Astrocyte of the hippocampus (primary cell): ENCODE data around the gene EPB41L4A.

ENCODE experiments used
- DNase-seq: peaks from one replicate; pipeline ENCODE4 v3.0.0; 2011; ENCODE audit warnings: low read depth, low spot score

The EPB41L4A gene

DNA sequence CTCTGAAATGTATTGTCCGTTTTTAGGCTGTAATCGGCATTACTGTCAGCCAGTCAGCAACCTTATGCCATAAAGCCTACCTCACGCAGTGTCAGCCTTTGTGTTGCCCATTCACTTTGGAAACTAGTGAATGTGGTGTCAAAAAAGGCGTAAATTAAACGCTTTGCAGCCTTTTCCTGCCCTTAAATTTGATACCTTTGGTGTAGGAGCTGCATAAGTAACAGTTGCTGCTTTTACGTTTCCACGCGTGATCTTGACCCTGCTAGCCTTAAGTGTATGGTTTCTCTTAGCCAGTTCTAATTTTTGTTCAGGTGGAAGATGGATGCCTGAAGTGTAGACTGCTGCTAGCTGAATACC, 257.7 kb downstream of the EPB41L4A start:
- DNase-seq, result no peak

- peak; percentile 96 for DNase-seq
Measured at GRCh38 chr5:112160652-112161391, 258.3 kb downstream of the EPB41L4A start.

DNA sequence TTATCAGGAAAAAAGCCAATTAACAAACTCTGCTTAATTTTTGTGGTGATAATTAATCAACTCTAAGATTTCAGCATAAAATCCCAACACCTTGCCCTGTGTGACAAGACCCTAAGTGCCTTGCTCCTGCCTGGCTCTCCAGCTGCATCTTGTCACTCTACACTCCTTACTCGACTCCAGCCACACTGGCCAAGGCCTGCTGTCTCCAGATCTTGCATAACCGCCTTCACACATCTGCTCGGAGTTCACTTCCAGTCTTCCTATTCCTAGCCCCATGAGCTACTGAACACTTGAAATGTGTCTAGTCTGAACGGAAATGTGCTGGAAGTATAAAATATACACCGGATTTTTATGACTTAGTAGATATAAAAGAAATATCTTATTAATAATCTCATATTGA, 259.6 kb downstream of the EPB41L4A start:
- no peak for DNase-seq

GRCh38 chr5:112156211-112156610, 262.9 kb downstream of the EPB41L4A start:
- no peak for DNase-seq

GRCh38 chr5:112154940-112155686, 264.0 kb downstream of the EPB41L4A start:
- no peak for DNase-seq

DNA sequence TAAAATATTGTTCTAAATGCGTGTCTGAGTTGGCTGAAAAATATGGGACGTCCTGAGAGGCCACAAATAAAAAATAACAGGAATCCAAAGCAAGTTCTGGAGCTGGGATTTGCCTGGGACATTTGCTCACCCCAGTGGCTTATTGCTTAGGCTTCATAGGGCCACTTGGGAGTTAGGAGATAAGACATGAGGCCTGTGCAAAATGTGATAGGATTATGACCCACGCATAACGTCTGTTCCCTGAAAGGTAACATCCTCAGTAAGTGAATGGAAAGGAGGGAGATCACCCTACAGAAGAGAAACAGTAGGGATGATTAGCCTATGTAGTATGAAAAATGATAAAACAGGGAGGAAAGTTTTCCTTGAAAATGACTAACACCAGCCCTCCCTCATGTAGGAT, 269.4 kb downstream of the EPB41L4A start:
- no peak for DNase-seq

DNA sequence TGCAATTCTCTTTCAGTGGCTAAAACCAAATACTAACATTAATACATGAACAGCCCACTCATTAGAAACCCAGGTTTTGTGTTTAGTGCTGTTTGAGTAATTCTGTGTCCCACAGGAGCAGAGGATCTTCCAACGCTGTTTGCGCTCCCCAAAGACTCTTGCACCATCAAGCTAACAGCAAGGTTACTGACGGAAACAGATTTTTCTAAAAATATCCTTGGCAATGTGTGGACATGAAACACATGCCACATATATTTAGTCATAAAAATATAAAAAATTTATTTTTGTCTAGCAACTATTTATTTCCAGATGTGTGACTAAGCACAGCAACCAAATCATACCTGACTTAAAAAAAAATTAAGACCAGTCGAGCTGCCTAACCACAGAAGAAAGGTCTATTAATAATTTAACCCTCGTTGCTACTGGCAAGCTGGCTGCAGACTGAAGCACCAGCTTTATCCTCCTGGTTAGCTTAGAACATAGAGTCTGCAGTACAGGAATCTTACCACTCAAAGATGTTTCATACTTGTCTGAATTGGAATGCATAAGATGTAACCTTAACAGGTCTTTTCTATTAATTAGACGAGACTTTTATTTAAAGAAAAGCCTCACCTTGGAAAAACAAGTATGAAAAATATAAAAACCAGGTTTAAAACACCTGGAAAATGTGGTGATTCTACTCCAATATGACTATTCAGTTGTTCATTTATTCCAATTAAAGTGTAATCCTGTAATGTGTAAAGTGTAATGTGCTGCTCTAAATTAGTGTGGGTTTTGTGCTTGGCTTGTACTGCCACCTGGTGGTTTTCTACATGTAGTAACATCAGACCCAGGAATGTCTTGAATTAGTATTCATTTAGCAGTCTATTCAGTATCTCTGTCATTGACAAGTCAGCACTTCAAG, 272.5 kb downstream of the EPB41L4A start:
- peak; percentile 87 for DNase-seq

GRCh38 chr5:112143690-112144089, 275.4 kb downstream of the EPB41L4A start:
- DNase-seq, result peak; percentile 61

DNA sequence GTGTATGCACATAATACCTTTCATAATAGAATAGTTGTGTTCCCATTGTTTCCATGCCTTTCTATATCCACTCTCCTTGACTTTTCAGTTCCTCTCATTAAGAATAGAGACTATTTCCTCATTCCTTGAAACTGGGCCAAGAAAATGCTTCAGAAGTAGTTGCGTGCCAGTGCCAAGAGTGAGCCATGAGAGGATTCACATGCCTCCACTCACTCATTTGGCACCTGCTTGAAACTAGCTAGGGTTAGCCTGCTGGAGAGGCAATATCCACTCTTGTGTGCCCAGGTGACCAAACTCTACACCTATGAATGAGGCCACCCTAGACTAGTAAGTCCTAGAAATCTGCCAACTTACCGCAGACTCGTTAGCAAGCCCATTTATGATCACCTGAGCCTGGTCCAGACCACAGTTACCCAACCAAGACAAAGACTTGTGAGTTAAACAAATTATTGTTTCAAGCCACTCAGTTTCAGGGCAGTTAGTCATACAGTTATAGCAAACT, 276.3 kb downstream of the EPB41L4A start:
- peak; percentile 68 for DNase-seq

- DNase-seq, result no peak
Measured at GRCh38 chr5:112141582-112141981, 277.5 kb downstream of the EPB41L4A start.

DNA sequence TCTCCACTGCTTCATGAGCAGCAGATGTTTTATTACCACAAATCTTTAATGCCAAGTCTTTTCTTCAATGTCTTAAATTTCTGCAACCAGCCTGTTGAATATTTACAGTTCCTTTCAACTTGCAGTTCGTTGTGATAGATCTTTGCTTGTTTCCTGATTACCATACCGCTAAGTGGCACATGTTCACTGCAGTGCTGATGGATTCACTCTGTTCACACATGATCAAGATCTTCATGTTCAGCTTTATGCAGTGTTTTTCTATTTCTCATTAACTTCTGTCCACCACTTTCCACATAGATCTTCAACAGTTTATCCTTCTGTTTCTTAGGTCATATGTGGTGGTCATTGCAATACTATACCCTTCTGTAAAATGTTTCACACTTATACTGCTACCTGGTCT, 280.6 kb downstream of the EPB41L4A start:
- DNase-seq, result no peak

- no peak for DNase-seq
Measured at GRCh38 chr5:112136773-112137172, 282.3 kb downstream of the EPB41L4A start.

- DNase-seq, result no peak
Measured at GRCh38 chr5:112127861-112128260, 291.2 kb downstream of the EPB41L4A start.

GRCh38 chr5:112126982-112127381, 292.1 kb downstream of the EPB41L4A start:
- DNase-seq, result no peak

GRCh38 chr5:112125903-112126302, 293.2 kb downstream of the EPB41L4A start:
- DNase-seq, result no peak

GRCh38 chr5:112124788-112125187, 294.3 kb downstream of the EPB41L4A start:
- DNase-seq, result no peak

DNA sequence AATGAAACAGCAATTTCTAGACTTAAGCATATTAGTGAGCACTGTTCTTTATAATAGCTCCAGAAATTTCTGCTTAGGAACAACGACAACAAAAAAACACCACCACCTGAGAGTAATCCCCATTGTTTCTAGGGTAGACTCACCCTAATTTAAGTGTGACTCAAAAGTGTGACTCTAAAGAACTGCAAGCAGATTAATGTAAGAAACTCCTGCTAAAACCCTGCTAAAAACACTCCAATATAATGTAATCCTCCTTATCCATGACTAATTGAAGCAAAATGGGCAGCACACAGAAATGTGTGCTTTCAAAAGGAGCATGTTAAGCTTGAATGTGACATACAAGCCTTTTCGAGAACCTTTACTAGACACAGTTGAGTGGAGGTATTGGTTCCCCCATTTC, 296.0 kb downstream of the EPB41L4A start:
- no peak for DNase-seq

- DNase-seq, result no peak
Measured at GRCh38 chr5:112122353-112122752, 296.7 kb downstream of the EPB41L4A start.

DNA sequence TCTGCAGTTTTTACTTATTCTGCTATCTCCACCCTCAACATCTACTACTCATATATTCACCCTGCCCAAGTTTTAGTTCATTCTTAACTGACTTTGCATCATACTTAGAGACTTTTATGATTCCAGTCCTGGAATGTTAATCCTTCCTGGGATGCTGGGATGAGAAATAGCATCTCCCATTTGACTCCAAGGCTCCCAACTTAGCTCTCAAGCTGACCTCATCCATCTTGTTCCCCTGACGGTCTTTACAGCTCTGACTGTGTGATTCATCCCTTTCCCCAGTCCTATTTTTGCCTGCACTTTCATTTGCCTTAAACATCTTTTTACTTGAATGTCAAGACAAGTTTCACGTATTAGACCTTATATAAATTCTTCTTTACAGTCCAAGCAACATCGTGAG, 297.8 kb downstream of the EPB41L4A start:
- DNase-seq, result no peak

DNA sequence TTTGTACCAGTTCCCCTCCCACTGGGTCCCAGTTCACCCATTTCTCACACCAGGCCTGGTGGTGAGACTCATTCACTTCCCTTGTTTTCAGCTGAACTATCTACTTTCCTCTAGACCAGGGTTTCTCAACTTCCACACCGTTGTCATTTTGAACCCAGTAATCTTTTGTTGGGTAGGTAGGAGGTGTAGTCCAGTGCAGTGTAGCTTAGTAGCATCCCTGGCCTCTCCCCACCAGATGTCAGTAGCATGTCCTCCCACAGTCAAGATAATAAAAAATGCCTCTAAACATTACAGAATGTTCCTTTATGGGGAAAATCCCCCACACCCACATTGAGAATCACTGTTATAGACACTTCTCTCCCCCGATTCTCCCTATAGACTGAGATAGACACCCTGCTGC, 299.1 kb downstream of the EPB41L4A start:
- no peak for DNase-seq

GRCh38 chr5:112119508-112119907, 299.6 kb downstream of the EPB41L4A start:
- DNase-seq, result no peak

DNA sequence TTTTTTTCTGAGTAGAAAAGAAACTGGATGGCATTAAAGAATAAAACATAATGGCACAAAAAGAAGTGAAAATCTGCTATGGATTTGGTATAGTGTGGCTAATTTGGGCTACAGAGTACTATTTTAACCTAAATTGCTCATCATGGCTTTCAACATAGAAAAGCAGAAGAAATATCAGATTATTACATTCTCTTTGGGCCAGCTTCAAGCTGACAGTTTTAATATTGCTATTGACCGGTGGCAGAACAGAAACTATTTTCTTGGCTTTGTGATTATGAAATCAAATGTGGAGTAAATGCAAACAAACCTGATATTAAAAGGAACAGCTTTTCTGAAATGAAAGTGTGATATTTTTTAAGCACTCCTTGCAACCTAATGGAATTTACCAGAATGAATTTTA, 301.5 kb downstream of the EPB41L4A start:
- no peak for DNase-seq
